K562 (cell line): ENCODE results near the gene CEP295NL. TPM values are rescaled to one million over a fixed set of nuclear protein-coding genes. Genes with fewer than 3 reads are reported as not detected.

Experiments
- NR2C1 ChIP-seq, 2 experiments: fragments of 450-650 bp; IDR thresholded peaks; 2 replicates each; pipeline ENCODE4 v1.6.1; 2017; ENCODE audit warnings: mild to moderate bottlenecking in 2 of 2, antibody characterized with exemption in 1 of 2, inconsistent platforms in 1 of 2, missing compliant biosample characterization in 1 of 2, missing genetic modification characterization in 1 of 2
- NR2C2 ChIP-seq, 2 experiments: fragments of 200-800 bp in 1 of 2; sonication (Bioruptor generic) in 1 of 2; sonication (generic) in 1 of 2; formaldehyde crosslinking in 1 of 2; IDR thresholded peaks; 2 replicates each; pipeline versions ENCODE4 v1.6.1 to v1.8.0; 2016 to 2022; ENCODE audit warnings: mild to moderate bottlenecking in 1 of 2, missing compliant biosample characterization in 1 of 2, missing genetic modification characterization in 1 of 2, missing genetic modification reagents in 1 of 2
- STAT5A ChIP-seq: IDR thresholded peaks from 2 replicates; pipeline ENCODE4 v1.6.1; 2012; ENCODE audit warnings: low read length, inconsistent platforms, borderline replicate concordance
- ZNF436 ChIP-seq: fragments of 250-450, 450-650 bp; sonication (Bioruptor Pico); formaldehyde crosslinking; IDR thresholded peaks from 2 replicates; pipeline ENCODE4 v1.7.0; 2020; ENCODE audit warnings: mild to moderate bottlenecking
- polyA plus RNA-seq, 8 experiments: library from polyadenylated mRNA; depleted of rRNA in 4 of 8; stranded (reverse) in 5 of 8; unstranded in 3 of 8; fragments of >200 nt; fragmentation: Nextera tagmentation in 2 of 8; fragmentation: Illumina TruSeq in 1 of 8; extraction: Ambion mirVana in 2 of 8; extraction: Trizol in 1 of 8; gene quantifications; 2 replicates each; pipeline versions ENCODE4 v1.2.1 to v1.2.3, GENCODE V29; 2011 to 2014; ENCODE audit warnings: inconsistent platforms in 1 of 8, missing spikeins in 1 of 8
- total RNA-seq, 7 experiments: library from RNA; depleted of rRNA in 6 of 7; stranded (reverse); fragments of >200 nt in 6 of 7; fragmentation: Illumina TruSeq in 2 of 7; extraction: Trizol in 2 of 7; gene quantifications; 2 replicates each; pipeline versions ENCODE4 v1.2.1 to v1.2.3, GENCODE V29; 2011 to 2021; ENCODE audit warnings: low replicate concordance in 1 of 7
- TF ChIP-seq, protein P1 (sequence below), 3 experiments: fragments of 200-800 bp in 1 of 3; fragments of 250-450 bp in 1 of 3; fragments of 450-650 bp in 1 of 3; sonication (Bioruptor Pico) in 1 of 3; sonication (Bioruptor generic) in 1 of 3; formaldehyde crosslinking in 1 of 3; IDR thresholded peaks; 2 replicates each; pipeline versions ENCODE4 v1.6.1 to v1.8.0; 2016 to 2022; ENCODE audit warnings: mild to moderate bottlenecking in 2 of 3, missing genetic modification characterization in 2 of 3, missing compliant biosample characterization in 1 of 3, moderate library complexity in 1 of 3
- TF ChIP-seq, protein P2 (sequence below): sonication (generic); formaldehyde crosslinking; IDR thresholded peaks from 2 replicates; pipeline ENCODE4 v1.9.0; 2022; ENCODE audit warnings: mild to moderate bottlenecking, missing genetic modification reagents

CEP295NL gene
- total and polyA plus RNA-seq, 9 of the 15 experiments (the other 6 are each of a cell fraction or from before 2014, with no cell fraction given) = not detected

DNA sequence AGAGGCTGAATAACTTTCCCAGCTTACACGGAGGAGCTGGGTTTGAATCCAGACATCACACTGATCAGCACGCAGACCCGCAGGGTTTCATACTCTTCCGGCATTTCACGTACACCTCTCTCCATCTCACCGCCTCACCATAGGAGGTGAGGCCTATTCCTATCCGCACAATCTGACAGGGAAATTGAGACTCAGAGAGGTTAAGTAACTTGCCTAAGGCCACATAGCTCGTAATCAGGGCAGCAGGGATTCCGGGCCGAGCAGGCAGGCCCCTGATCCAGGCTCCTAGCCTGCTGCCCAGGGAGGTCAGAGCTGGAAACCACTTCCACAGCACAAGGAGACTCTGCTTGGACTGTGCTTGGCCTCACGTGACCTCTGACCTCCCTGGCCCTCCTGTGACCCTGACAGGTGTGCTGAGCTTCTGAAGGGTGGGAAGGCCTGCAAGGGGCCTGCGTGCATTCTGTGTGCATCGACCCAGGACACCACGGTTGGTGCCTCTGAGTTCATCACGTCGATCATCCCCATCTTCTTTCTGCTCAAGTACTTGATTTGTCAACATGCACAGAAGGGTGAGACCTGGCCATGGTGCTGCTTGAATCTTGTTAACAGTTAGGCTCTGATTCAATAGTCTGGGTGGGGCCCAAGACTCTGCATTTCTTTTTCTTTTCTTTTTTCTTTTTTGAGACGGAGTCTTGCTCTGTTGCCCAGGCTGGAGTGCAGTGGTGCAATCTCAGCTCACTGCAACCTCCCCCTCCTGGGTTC, 4.7 kb downstream of the CEP295NL start (continued):
- TF ChIP-seq, protein P1, sequence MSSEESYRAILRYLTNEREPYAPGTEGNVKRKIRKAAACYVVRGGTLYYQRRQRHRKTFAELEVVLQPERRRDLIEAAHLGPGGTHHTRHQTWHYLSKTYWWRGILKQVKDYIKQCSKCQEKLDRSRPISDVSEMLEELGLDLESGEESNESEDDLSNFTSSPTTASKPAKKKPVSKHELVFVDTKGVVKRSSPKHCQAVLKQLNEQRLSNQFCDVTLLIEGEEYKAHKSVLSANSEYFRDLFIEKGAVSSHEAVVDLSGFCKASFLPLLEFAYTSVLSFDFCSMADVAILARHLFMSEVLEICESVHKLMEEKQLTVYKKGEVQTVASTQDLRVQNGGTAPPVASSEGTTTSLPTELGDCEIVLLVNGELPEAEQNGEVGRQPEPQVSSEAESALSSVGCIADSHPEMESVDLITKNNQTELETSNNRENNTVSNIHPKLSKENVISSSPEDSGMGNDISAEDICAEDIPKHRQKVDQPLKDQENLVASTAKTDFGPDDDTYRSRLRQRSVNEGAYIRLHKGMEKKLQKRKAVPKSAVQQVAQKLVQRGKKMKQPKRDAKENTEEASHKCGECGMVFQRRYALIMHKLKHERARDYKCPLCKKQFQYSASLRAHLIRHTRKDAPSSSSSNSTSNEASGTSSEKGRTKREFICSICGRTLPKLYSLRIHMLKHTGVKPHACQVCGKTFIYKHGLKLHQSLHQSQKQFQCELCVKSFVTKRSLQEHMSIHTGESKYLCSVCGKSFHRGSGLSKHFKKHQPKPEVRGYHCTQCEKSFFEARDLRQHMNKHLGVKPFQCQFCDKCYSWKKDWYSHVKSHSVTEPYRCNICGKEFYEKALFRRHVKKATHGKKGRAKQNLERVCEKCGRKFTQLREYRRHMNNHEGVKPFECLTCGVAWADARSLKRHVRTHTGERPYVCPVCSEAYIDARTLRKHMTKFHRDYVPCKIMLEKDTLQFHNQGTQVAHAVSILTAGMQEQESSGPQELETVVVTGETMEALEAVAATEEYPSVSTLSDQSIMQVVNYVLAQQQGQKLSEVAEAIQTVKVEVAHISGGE (CRISPR knock-in tag; IDR thresholded peaks at IDR 0.05) = no peak
- TF ChIP-seq ZNF436 (CRISPR knock-in tag) (no peak), NR2C1 (IDR thresholded peaks at IDR 0.05) (0 out of 2 replicates have a peak, but pooled peaks have one; percentile 25), NR2C1 (tag; IDR thresholded peaks at IDR 0.05) (0 out of 2 replicates have a peak, but pooled peaks have one; percentile 43), STAT5A (no peak), NR2C2 (CRISPR knock-in tag; IDR thresholded peaks at IDR 0.05) (no peak), NR2C2 (tag; IDR thresholded peaks at IDR 0.05) (0 out of 2 replicates have a peak, but pooled peaks have one; percentile 12)
- TF ChIP-seq, protein P2, sequence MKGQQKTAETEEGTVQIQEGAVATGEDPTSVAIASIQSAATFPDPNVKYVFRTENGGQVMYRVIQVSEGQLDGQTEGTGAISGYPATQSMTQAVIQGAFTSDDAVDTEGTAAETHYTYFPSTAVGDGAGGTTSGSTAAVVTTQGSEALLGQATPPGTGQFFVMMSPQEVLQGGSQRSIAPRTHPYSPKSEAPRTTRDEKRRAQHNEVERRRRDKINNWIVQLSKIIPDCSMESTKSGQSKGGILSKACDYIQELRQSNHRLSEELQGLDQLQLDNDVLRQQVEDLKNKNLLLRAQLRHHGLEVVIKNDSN (CRISPR knock-in tag) = peak; percentile 59
